GM12892 (cell line): ENCODE data around the gene ROMO1.
A peak's percentile ranks its signal among the peaks of the same experiment; 100 is the strongest.
"Not testable (repeated sequence)": the region's sequence is repeated elsewhere in the genome, so short reads cannot be mapped to it uniquely, and the experiment has no call there.

Experiments
- DNase-seq: peaks from one replicate; pipeline ENCODE4 v3.0.0; 2011; ENCODE audit not compliant: insufficient read length
- FAIRE-seq: peaks from 2 replicates; lab custom pipeline; 2011; peaks lifted over from hg19 to GRCh38; lab: Jason Lieb, UNC
- POLR2A ChIP-seq: IDR thresholded peaks from 2 replicates; pipeline ENCODE4 v1.6.1; 2011; ENCODE audit warnings: low read depth, low read length, control low read depth
- POLR2AphosphoS5 ChIP-seq: IDR thresholded peaks from 2 replicates; pipeline ENCODE4 v1.6.1; 2011; ENCODE audit warnings: low read depth, low read length, control low read depth
- TAF1 ChIP-seq: IDR thresholded peaks from 2 replicates; pipeline ENCODE4 v1.6.1; 2011; ENCODE audit warnings: low read depth, mild to moderate bottlenecking, control low read depth, low read length, borderline replicate concordance

Gene ROMO1

DNA sequence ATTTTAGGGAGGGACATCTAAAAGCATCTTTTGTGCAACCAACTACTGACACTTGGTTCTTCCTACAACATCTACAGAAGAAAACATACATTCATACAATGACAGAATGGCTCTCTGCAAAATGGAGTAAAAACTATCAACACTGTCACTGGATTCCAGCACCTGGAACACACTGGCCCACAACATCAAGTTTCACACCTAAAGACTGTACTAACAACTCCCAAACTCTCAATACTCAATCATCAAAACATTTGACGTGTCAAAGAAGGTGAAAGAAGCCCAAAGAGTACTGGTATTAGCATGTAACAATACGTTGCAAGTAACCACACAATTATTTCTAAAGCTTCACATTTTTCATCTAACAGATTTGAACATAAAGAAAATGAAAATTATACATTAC is 36.7 kb upstream of the ROMO1 start:
- no peak for DNase-seq
- TF ChIP-seq TAF1 (no peak), POLR2AphosphoS5 (no peak), POLR2A (no peak)
- FAIRE-seq = no peak

DNA sequence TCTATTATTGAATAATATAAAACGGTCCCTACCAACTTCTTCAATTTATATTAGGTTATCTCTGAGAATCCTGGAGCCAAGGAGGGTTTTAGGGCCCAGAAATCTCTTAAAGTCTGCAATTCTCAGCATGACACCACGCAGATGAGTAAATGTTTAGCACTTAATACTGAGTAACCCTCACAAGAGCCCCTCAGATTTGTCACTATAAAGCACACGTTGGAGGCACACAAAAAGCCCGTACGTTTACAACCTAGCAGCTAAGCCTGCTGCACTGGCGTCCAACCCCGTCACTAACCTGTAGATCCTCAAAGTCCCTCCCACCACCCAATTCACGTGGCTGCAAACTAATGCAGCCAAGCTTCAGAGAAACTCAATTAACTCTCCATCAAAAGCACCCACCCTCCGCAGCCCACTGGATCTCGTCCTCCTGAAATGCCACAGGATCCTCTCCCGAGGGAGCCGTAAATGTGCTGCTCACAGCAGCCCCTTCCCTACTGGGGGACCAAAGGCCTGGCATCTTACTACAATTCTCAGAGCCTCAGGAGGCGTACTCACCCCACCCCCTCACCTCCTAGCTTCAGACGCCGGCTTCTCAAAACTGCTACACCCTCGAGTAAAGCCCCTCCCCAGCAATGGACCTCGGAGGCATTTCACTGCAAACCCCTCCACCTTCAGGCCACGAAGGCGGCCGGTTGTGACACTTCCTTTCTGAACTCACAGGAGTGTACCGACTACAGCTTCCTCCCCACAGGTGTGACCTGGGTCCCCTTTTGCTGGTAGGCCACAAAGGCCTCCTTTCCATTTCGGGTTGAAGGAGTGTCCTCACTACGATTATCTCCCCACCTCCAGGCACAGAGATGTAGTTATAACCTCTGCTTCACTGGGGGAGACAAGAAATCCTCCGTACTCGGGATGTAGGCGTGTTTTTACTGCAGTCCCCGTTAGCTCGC is 35.4 kb upstream of the ROMO1 start:
- TF ChIP-seq POLR2AphosphoS5 = peak; percentile 76; the same call in 1 of the 2 replicates
- peak; percentile 85 for TF ChIP-seq POLR2A
- TF ChIP-seq TAF1 = 0 out of 2 replicates have a peak, but pooled peaks have one; percentile 34
- FAIRE-seq = peak; percentile 81

DNA sequence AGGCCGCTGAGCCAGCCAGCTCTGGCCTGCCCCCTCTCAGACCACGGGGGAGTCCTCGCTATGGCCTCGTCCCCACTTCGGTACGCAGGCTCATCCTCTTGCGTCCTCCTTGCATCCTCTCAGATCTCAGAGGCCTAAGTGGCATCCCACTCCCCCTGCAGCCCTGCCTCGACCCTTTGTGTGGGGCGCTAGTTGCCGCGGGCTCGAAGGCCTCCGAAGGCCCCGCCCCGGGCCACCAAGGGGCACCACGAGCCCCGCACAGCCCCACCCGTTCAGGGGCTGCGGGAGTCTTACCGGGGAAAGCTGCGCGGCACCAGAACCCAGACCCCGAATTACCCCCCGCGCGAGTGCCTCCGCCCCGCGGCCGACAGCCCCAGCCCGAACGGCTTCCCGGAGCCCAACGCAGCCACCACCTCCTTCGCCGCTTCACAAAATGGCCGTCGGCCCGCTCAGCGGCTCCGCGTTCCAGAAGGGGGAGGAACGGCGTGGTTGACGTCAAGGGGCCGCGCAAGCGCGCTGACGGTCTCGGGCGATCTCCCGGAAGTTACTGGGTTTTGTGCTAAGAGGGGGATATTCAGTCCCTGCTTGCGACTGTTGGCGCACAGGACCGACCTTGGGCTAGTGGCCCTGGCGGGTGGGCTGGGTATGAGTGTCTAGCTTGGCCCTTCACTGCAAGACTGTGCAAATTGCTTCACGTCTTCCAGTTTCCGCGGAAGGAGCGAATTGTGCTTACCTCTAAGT is 34.6 kb upstream of the ROMO1 start, which contains the start of the genes CPNE1 and RBM12:
TSS of gene CPNE1 (minus strand) at position 435 of the 741 bp plus-strand sequence. CDS start 31,977 bp downstream, outside the sequence.
TSS of gene RBM12 (minus strand) at position 435 of the 741 bp plus-strand sequence. CDS start 9,578 bp downstream, outside the sequence.
- FAIRE-seq (peak; percentile 97), DNase-seq (peak; percentile 96)
- TF ChIP-seq POLR2A = peak; percentile 92
- peak; percentile 95 for TF ChIP-seq TAF1
- peak; percentile 97 for TF ChIP-seq POLR2AphosphoS5

More for the DNA sequence above, 35.4 kb upstream of the ROMO1 start:
- DNase-seq = peak; percentile 44

DNA sequence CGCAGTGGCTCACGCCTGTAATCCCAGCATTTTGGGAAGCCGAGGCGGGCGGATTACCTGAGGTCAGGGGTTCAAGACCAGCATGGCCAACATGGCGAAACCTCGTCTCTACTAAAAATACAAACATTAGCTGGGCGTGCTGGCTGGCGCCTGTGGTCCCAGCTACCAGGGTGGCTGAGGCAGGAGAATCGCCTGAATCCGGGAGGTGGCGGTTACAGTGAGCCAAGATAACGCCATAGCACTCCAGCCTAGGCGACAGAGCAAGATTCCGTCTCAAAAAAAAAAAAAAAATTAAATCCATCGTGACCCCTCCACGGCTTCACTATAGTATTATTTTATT is 33.3 kb upstream of the ROMO1 start:
- FAIRE-seq (no peak), DNase-seq (no peak)
- TF ChIP-seq POLR2AphosphoS5 (no peak), POLR2A (no peak), TAF1 (no peak)

DNA sequence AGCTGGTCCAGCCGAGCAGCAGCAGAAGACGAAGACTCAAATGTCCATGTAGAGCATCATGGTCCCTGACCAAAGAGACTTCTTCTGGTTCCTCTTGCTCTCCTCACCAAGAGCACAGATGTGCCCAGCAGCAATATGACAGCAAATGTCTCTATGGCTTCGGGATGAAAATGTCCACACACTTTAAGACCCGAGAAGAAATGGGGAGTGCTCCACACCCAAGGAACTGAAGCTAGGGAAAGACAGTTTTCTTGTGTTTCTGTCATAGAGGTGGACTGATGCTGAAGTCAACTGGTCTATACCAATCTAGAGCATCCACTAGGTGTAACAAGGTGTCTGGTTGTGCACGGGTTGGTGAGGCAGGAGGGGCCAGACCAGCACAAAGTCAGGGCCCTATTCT is 30.0 kb upstream of the ROMO1 start:
- DNase-seq = no peak
- no peak for FAIRE-seq
- no peak for TF ChIP-seq TAF1
- TF ChIP-seq POLR2A = no peak
- TF ChIP-seq POLR2AphosphoS5 = no peak

DNA sequence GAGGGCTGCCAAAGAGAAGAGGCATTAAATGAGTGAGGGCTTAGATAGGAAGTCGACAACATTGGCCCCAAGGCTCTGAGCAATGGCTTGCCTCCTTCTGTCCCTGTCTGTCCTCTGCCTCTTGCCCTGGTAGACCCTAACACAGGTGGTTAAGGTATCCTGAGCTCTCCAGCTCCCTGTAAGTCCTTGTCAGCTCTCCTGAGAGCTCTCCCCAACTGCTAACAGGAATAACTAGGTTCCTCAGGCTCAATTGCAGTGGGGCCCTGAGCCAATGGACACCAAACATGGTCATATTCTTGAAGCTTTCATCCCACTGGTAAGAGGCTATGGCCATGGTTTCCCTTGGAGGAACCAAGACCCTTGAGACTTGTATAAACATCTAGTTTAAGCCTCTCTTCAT is 29.5 kb upstream of the ROMO1 start:
- TF ChIP-seq TAF1 = no peak
- DNase-seq (no peak), FAIRE-seq (no peak)

DNA sequence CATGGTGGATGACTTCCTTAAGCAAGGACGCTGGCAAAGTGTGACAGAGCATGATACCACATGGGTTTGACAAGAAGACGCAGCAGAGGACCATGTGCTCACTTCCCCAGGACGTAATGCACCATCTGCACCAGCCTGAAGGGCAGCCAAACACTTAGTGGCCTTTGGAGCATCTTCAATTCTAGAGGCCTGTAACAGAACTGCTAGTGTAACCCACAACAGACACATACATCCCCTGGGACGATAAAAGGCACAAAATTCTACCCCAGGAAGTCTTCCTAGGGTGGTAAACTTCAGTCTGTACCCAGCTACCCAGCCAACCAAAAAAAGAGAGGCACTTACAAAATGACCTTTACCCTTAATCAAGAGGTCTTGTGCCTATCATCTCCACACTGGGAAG is 25.3 kb upstream of the ROMO1 start:
- DNase-seq = no peak
- FAIRE-seq = no peak
- TF ChIP-seq POLR2AphosphoS5 (no peak), TAF1 (no peak), POLR2A (no peak)

DNA sequence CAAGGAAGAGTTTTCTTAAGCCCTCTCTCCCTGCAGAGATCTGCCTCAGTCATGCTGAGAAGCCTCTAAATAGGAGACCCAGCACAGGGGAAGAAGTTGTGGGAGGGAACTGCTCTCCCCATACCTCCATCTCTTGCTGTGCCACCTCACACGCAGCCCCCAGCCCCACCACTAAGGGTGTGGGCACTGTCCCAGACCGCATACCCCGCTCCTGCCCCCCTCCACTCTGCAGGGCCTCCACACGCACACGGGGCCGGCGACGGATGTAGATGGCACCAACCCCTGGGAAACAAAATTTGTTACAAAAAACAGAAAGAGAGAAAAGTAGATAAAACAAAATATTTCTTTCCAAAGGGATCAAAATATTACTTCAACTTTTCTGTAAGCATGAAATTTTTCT is 24.3 kb upstream of the ROMO1 start:
- no peak for FAIRE-seq
- no peak for DNase-seq
- TF ChIP-seq POLR2A = no peak
- TF ChIP-seq POLR2AphosphoS5 = no peak
- no peak for TF ChIP-seq TAF1

DNA sequence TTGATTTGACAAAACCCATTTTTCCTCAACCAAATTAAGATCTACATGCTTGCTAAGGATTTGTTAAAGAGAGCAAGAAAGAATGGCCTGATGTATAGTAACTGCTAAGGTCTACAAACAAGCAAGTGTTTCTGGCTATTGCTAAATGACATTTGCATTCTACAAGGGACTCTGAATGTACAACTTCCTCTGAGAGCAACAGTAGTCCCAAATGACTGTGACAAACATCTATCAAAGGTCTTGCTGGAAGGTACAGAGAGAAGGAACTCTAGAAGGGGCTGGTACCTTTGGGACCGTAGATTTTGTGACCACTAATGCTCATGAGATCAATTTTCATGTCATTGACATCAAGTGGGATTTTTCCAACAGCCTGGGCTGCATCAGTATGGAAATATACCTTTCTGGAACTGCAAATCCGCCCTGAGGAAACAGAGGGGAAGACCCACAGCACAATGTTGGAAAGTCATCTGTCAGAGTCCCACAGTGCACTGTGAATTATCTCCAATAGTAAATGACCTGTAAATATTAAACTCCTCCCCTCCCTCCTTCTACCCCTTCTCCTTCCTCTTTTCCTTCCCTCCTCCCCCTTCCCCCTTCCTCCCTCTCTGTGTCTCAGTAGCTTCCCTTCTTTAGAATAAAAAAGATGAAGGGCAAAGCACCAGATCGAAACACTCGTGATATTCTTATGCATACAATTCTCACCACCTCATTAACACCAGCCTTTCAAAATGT is 18.6 kb upstream of the ROMO1 start:
- DNase-seq = no peak
- no peak for FAIRE-seq
- no peak for TF ChIP-seq POLR2AphosphoS5
- TF ChIP-seq TAF1 = no peak
- no peak for TF ChIP-seq POLR2A

DNA sequence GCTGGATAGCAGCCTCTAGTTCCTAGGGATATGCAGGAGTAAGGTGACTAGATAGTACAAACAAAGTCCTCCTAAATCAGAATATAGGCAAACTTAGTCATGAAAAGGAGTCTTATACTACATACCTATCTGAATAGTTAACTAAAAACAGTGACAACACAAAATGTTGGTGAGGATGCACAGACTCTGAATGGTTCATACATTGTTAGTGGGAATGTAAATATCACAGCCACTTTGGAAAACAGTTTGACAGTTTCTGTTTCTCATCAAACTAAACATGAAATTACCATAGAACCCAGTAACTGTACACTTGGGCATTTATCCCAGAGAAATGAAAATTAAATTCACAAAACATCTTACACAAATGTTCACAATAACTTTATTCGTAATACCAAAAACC is 17.2 kb upstream of the ROMO1 start:
- TF ChIP-seq POLR2A = no peak
- no peak for TF ChIP-seq POLR2AphosphoS5
- no peak for TF ChIP-seq TAF1
- no peak for DNase-seq
- no peak for FAIRE-seq

DNA sequence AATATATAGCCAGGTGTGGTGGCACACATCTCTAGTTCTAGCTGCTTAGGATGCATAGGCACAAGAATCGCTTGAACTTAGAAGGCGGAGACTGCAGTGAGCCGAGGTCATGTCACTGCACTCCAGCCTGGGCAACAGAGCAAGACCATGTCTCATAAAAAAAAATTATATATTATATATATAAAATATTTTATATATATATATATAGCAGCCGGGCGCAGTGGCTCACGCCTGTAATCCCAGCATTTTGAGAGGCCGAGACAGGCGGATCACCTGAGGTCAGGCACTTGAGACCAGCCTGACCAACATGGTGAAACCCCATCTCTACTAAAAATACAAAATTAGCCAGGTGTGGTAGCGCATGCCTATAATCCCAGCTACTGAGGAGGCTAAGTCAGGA is 13.8 kb upstream of the ROMO1 start:
- FAIRE-seq, DNase-seq: not testable (repeated sequence)

DNA sequence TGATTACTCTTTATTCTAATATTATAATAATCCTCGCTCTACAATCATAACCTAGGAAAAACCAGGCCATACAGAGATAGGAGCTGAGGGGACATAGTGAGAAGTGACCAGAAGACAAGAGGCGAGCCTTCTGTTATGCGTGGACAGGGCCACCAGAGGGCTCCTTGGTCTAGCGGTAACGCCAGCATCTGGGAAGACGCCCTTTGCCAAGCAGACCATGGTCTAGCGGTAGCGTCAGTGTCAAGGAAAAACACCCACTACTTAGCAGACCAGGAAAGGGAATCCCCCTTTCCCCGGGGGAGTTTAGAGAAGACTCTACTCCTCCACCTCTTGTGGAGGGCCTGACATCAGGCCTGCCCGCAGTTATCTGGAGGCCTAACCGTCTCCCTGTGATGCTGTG is 12.3 kb upstream of the ROMO1 start:
- not testable (repeated sequence) for FAIRE-seq

More for the DNA sequence above, 12.3 kb upstream of the ROMO1 start:
- DNase-seq = not testable (repeated sequence)
